KMS-11 (cell line): ENCODE measurements around the gene HHATL.

Source experiments
- H2AFZ ChIP-seq: fragments of 200-600 bp; sonication (generic); 2 replicates; pipeline ENCODE4 v1.6.1; 2016; ENCODE audit warnings: antibody characterized with exemption, mixed run types, low read depth
- H3K27ac ChIP-seq: fragments of 200-600 bp; sonication (generic); 2 replicates; pipeline ENCODE4 v1.6.1; 2016; ENCODE audit warnings: mild to moderate bottlenecking, mixed run types
- H3K27me3 ChIP-seq: fragments of 200-600 bp; sonication (generic); 2 replicates; pipeline ENCODE4 v1.6.1; 2017; ENCODE audit warnings: mild to moderate bottlenecking, low read depth, mixed run types, moderate library complexity; ENCODE audit not compliant: insufficient read depth
- H3K36me3 ChIP-seq: fragments of 200-600 bp; sonication (generic); 2 replicates; pipeline ENCODE4 v1.6.1; 2017; ENCODE audit warnings: mild to moderate bottlenecking, mixed run types; ENCODE audit not compliant: insufficient read depth
- H3K4me1 ChIP-seq: fragments of 200-600 bp; sonication (generic); 2 replicates; pipeline ENCODE4 v1.6.1; 2016; ENCODE audit warnings: mild to moderate bottlenecking, low read depth, mixed run types; ENCODE audit not compliant: poor library complexity, severe bottlenecking
- H3K4me2 ChIP-seq: fragments of 200-600 bp; sonication (generic); 2 replicates; pipeline ENCODE4 v1.7.0; 2016; ENCODE audit warnings: mild to moderate bottlenecking, mixed run types
- H3K4me3 ChIP-seq: fragments of 200-600 bp; sonication (generic); IDR thresholded peaks from 2 replicates; pipeline ENCODE4 v1.6.1; 2017; ENCODE audit warnings: low read depth, low read length, mixed read lengths; ENCODE audit not compliant: insufficient read depth
- H3K79me2 ChIP-seq: fragments of 200-600 bp; sonication (generic); 2 replicates; pipeline ENCODE4 v1.6.1; 2016; ENCODE audit warnings: low read depth, mixed run types; ENCODE audit not compliant: insufficient read depth
- H3K9ac ChIP-seq: fragments of 200-600 bp; sonication (generic); 2 replicates; pipeline ENCODE4 v1.6.1; 2016; ENCODE audit warnings: mild to moderate bottlenecking, mixed run types
- H4K20me1 ChIP-seq: fragments of 200-600 bp; sonication (generic); 2 replicates; pipeline ENCODE4 v1.6.1; 2016; ENCODE audit warnings: mild to moderate bottlenecking, mixed run types; ENCODE audit not compliant: insufficient read depth
- TF ChIP-seq, protein P1 (sequence below): fragments of 200-600 bp; sonication (generic); conservative IDR thresholded peaks from 2 replicates; pipeline ENCODE4 v1.6.1; 2017; ENCODE audit warnings: low read depth, mild to moderate bottlenecking, antibody characterized with exemption, low read length, moderate library complexity, mixed read lengths

Gene HHATL, protein sequence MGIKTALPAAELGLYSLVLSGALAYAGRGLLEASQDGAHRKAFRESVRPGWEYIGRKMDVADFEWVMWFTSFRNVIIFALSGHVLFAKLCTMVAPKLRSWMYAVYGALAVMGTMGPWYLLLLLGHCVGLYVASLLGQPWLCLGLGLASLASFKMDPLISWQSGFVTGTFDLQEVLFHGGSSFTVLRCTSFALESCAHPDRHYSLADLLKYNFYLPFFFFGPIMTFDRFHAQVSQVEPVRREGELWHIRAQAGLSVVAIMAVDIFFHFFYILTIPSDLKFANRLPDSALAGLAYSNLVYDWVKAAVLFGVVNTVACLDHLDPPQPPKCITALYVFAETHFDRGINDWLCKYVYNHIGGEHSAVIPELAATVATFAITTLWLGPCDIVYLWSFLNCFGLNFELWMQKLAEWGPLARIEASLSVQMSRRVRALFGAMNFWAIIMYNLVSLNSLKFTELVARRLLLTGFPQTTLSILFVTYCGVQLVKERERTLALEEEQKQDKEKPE

DNA sequence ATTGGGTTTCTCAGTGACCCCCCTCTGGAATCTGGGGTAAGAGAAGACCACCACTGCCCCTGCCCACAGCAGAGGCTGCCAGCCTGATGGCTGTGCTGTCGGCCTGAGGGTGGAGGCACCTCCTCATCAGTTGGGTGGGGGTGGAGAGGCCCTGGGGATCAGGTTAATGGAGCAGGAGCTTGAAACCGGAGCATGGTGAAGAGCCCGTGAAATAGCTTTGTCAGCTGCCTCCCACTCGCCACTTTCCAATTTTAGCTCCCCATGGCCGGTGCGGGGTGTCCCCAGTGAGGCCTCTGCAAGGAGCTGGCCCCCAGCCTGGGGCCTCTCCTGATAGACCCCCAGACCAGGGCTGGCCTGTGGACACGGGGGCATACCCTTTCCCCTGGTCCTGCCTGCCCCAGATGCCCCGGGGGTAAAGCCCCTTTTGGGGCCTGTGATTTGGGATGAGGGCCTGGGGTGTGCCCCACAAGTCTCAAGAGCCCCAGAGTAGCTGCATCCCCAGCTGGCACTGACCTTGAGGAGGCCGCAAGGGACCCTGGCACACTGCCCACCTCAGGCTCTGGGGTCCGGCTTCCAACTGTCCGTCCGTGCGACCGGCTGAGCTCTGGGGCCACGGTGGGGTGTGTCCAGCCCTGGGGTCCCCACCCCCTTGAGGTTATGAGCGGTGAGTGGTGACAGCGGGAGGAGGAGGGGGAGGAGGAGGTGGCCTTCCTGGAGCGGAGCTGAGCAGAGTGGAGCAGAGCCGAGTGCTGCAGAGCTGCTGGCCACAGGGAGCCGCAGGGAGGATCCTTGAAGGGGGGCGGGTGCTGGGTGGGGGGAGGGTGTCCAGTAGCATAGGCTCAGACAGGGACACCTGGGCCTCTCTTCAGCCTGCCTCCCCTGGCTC is at the start of gene HHATL:
Gene HHATL (minus strand): TSS at position 733 of the 886 bp plus-strand sequence. CDS start 1,972 bp downstream, outside the sequence.
- Histone ChIP-seq H3K4me1 (peaks cover 18% of the 10 kb centered on the region), H3K27me3 (no peaks in the 10 kb centered on the region), H3K4me3 (no peak within 1 kb of the TSS), H3K4me2 (no peak within 1 kb of the TSS), H3K27ac (no peak within 1 kb of the TSS), H3K79me2 (no peaks in the 10 kb centered on the region), H3K9ac (no peak within 1 kb of the TSS), H3K36me3 (no peaks in the 10 kb centered on the region), H2AFZ (no peak within 1 kb of the TSS), H4K20me1 (no peaks in the 10 kb centered on the region)
- TF ChIP-seq, protein P1, sequence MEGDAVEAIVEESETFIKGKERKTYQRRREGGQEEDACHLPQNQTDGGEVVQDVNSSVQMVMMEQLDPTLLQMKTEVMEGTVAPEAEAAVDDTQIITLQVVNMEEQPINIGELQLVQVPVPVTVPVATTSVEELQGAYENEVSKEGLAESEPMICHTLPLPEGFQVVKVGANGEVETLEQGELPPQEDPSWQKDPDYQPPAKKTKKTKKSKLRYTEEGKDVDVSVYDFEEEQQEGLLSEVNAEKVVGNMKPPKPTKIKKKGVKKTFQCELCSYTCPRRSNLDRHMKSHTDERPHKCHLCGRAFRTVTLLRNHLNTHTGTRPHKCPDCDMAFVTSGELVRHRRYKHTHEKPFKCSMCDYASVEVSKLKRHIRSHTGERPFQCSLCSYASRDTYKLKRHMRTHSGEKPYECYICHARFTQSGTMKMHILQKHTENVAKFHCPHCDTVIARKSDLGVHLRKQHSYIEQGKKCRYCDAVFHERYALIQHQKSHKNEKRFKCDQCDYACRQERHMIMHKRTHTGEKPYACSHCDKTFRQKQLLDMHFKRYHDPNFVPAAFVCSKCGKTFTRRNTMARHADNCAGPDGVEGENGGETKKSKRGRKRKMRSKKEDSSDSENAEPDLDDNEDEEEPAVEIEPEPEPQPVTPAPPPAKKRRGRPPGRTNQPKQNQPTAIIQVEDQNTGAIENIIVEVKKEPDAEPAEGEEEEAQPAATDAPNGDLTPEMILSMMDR, result no peak

DNA sequence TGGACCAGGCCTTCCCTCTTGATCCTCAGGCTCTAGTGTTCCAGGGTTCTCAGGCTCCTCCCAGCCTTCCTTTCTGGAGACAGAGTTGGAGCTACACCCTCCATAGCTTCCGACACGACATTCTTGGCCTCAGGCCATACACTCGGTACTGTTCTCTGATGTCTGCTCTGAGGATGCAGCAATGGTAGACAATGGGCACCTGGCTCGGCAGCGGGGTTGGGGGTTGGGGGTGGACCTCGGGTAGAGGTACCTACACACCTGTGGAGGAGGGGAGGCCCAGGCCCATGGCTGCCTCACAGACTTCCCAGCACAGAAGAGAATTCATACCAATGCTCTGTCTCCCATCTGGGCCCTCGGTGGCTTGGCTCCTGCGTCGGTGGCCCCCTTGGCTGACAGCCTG is 49.0 kb upstream of the HHATL start:
- Histone ChIP-seq H2AFZ (no peak overlapping the region), H3K9ac (no peak overlapping the region), H3K27me3 (no peaks in the 10 kb centered on the region), H3K36me3 (no peaks in the 10 kb centered on the region), H3K4me1 (no peaks in the 10 kb centered on the region), H3K4me2 (no peak overlapping the region), H3K79me2 (no peaks in the 10 kb centered on the region), H3K4me3 (no peak overlapping the region), H3K27ac (no peak overlapping the region), H4K20me1 (no peaks in the 10 kb centered on the region)
- TF ChIP-seq, protein P1, result no peak

DNA sequence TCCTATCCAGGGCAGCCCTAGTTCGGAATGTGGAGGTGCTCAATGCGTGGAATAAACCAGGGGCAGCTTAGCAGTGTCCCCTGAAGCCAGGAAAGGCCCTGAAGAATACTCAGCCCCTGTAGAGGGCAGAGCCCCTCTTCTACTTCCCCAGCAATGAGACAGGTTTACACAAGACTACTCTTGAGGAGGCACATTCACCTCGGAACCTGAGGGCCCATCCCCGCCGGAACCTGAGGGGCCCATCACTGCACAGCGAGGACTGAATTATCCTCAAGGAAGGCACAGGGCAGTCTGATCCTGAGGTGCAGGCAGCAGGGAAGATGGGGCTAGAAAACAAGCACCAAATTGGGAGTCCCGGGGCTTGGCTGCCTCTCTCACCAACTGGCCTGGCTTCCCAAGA is 48.2 kb upstream of the HHATL start:
- no peak overlapping the region for H3K4me2 ChIP-seq
- no peak overlapping the region for H3K4me3 ChIP-seq
- H3K27me3 ChIP-seq, result no peaks in the 10 kb centered on the region
- no peaks in the 10 kb centered on the region for H3K79me2 ChIP-seq
- H4K20me1 ChIP-seq, result no peaks in the 10 kb centered on the region
- no peaks in the 10 kb centered on the region for H3K4me1 ChIP-seq
- H3K9ac ChIP-seq, result no peak overlapping the region
- H2AFZ ChIP-seq, result no peak overlapping the region
- TF ChIP-seq, protein P1, result no peak
- H3K27ac ChIP-seq, result no peak overlapping the region
- no peaks in the 10 kb centered on the region for H3K36me3 ChIP-seq

DNA sequence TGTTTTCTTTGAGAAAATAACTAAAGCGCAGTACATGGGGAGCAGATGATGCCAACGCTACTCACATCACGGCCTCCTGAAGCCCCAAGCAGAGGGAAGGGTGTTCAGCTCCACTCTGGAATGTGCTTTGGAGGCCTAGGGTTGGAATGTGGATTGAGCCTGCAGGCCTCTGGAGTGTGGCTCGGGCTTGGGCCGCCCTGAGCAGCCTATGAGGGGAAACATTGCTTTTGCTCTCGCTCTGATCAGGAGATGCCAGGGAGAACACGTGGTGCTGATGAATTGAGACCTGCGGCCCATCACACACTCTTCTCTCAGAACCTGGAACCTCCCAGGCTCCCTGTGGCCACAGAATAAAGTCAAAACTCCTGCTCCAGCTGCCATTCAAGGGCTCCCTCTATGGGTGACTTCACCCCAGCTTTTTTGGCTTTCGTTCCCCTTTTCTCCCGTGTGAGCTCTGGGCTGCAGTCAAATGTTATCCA is 47.2 kb upstream of the HHATL start:
- H3K79me2 ChIP-seq, result no peaks in the 10 kb centered on the region
- no peak overlapping the region for H3K9ac ChIP-seq
- H3K4me2 ChIP-seq, result no peak overlapping the region
- TF ChIP-seq, protein P1, result no peak
- no peaks in the 10 kb centered on the region for H3K36me3 ChIP-seq
- no peak overlapping the region for H3K4me3 ChIP-seq
- H3K4me1 ChIP-seq, result no peaks in the 10 kb centered on the region
- no peak overlapping the region for H3K27ac ChIP-seq
- H3K27me3 ChIP-seq, result no peaks in the 10 kb centered on the region
- no peak overlapping the region for H2AFZ ChIP-seq
- H4K20me1 ChIP-seq, result no peaks in the 10 kb centered on the region
